Activated naive CD8-positive, alpha-beta T cell treated with anti-CD3 and anti-CD28 coated beads, Interleukin-2, amount 10 ng/mL, durations not matched to agents 7 days and 5 days (primary cell): ENCODE measurements around the gene MAP1LC3B. TPM values are rescaled to one million over a fixed set of nuclear protein-coding genes. Genes with fewer than 3 reads are reported as not detected.

ENCODE experiments used
- ATAC-seq: fragments of 150-1000 bp; cut with Tn5 transposase; one replicate; pipeline ENCODE4 v1.10.0; 2021; ENCODE audit warnings: low read depth, moderate library complexity
- POLR2A ChIA-PET: fragments of 350-600 bp; sonication (Branson Sonifier 250); formaldehyde crosslinking; loops from one replicate; lab custom pipeline; 2021; ENCODE audit warnings: antibody characterized with exemption; lab: Charles Lee
- DNase-seq: peaks from one replicate; pipeline ENCODE4 v3.0.0; 2021
- H3K27ac Mint-ChIP-seq: one replicate; pipeline ENCODE4 v1.8.0; 2022; ENCODE audit warnings: mild to moderate bottlenecking, mixed read lengths
- H3K27me3 Mint-ChIP-seq: one replicate; pipeline ENCODE4 v1.8.0; 2022; ENCODE audit warnings: mild to moderate bottlenecking, moderate library complexity, mixed read lengths
- H3K36me3 Mint-ChIP-seq: one replicate; pipeline ENCODE4 v1.8.0; 2021; ENCODE audit warnings: mild to moderate bottlenecking, mixed read lengths
- H3K4me1 Mint-ChIP-seq: one replicate; pipeline ENCODE4 v1.8.0; 2021; ENCODE audit warnings: mixed read lengths
- H3K4me3 Mint-ChIP-seq: one replicate; pipeline ENCODE4 v1.8.0; 2022; ENCODE audit warnings: mild to moderate bottlenecking, moderate library complexity, mixed read lengths
- H3K9me3 Mint-ChIP-seq: one replicate; pipeline ENCODE4 v1.8.0; 2021; ENCODE audit warnings: mixed read lengths
- total RNA-seq, 2 experiments: library from RNA; stranded (reverse); gene quantifications; one replicate each; pipeline ENCODE4 v1.2.3, GENCODE V29; 2021

Gene MAP1LC3B
- total RNA-seq, 2 experiments from 2014 or later: 55.6 to 57.4 TPM

- Mint-ChIP-seq H3K4me1 (peaks cover 21% of the 10 kb centered on the region), H3K36me3 (no peaks in the 10 kb centered on the region), H3K27me3 (no peaks in the 10 kb centered on the region), H3K27ac (peak overlapping the region; percentile 88), H3K9me3 (no peaks in the 10 kb centered on the region), H3K4me3 (no peak overlapping the region)
- POLR2A ChIA-PET: interaction anchor here (1.0 to 2.7 kb wide), 3 partner anchors 18 to 27 kb away, joined by 3 to 12 read pairs (median 4); partner anchors contain the start of genes FBXO31 and MAP1LC3B
- no peak for DNase-seq
- no peak for ATAC-seq
Observed at GRCh38 chr16:87365021-87365713, 27.0 kb upstream of the MAP1LC3B start.

GRCh38 chr16:87366288-87366687, 25.8 kb upstream of the MAP1LC3B start:
- DNase-seq (no peak), ATAC-seq (no peak)
- Mint-ChIP-seq H3K27me3 (no peaks in the 10 kb centered on the region), H3K9me3 (no peaks in the 10 kb centered on the region), H3K27ac (no peak overlapping the region), H3K4me1 (peaks cover 21% of the 10 kb centered on the region), H3K4me3 (no peak overlapping the region), H3K36me3 (no peaks in the 10 kb centered on the region)
- POLR2A ChIA-PET: interaction anchor here (1.2 kb wide), 1 partner anchor 17 kb away, joined by 3 read pairs; the partner anchor contains the start of gene FBXO31

- Mint-ChIP-seq H3K4me1 (peaks cover 25% of the 10 kb centered on the region), H3K9me3 (no peaks in the 10 kb centered on the region), H3K36me3 (no peaks in the 10 kb centered on the region), H3K27me3 (no peaks in the 10 kb centered on the region), H3K27ac (no peak overlapping the region), H3K4me3 (no peak overlapping the region)
- DNase-seq (no peak), ATAC-seq (no peak)
- POLR2A ChIA-PET: interaction anchor here (1.2 kb wide), 1 partner anchor 17 kb away, joined by 3 read pairs; the partner anchor contains the start of gene FBXO31
Observed at GRCh38 chr16:87366930-87367329, 25.2 kb upstream of the MAP1LC3B start.

- ATAC-seq (no peak), DNase-seq (no peak)
- no peaks in the 10 kb centered on the region for H3K27me3 Mint-ChIP-seq
- H3K27ac Mint-ChIP-seq: no peak overlapping the region
- no peaks in the 10 kb centered on the region for H3K9me3 Mint-ChIP-seq
- H3K36me3 Mint-ChIP-seq: no peaks in the 10 kb centered on the region
- POLR2A ChIA-PET: interaction anchor here (1.2 kb wide), 1 partner anchor 16 kb away, joined by 3 read pairs; the partner anchor contains the start of gene FBXO31
- H3K4me3 Mint-ChIP-seq: no peak overlapping the region
- peaks cover 25% of the 10 kb centered on the region for H3K4me1 Mint-ChIP-seq
Observed at GRCh38 chr16:87367529-87367928, 24.6 kb upstream of the MAP1LC3B start.

- Mint-ChIP-seq H3K4me1 (peaks cover 25% of the 10 kb centered on the region), H3K36me3 (no peaks in the 10 kb centered on the region), H3K27ac (no peak overlapping the region), H3K27me3 (no peaks in the 10 kb centered on the region), H3K4me3 (no peak overlapping the region), H3K9me3 (no peaks in the 10 kb centered on the region)
- POLR2A ChIA-PET: no interaction called here
- no peak for ATAC-seq
- DNase-seq: no peak
Observed at GRCh38 chr16:87368029-87368770, 23.9 kb upstream of the MAP1LC3B start.

GRCh38 chr16:87369117-87369765, 22.9 kb upstream of the MAP1LC3B start:
- peaks cover 24% of the 10 kb centered on the region for H3K4me1 Mint-ChIP-seq
- no peaks in the 10 kb centered on the region for H3K27me3 Mint-ChIP-seq
- POLR2A ChIA-PET: no interaction called here
- no peak overlapping the region for H3K27ac Mint-ChIP-seq
- no peak for ATAC-seq
- H3K36me3 Mint-ChIP-seq: peaks cover 2% of the 10 kb centered on the region
- H3K4me3 Mint-ChIP-seq: no peak overlapping the region
- no peak for DNase-seq
- H3K9me3 Mint-ChIP-seq: no peaks in the 10 kb centered on the region

- POLR2A ChIA-PET: no interaction called here
- no peak overlapping the region for H3K27ac Mint-ChIP-seq
- no peak for ATAC-seq
- no peak overlapping the region for H3K4me3 Mint-ChIP-seq
- peaks cover 2% of the 10 kb centered on the region for H3K36me3 Mint-ChIP-seq
- H3K9me3 Mint-ChIP-seq: no peaks in the 10 kb centered on the region
- H3K27me3 Mint-ChIP-seq: no peaks in the 10 kb centered on the region
- H3K4me1 Mint-ChIP-seq: peaks cover 16% of the 10 kb centered on the region
- DNase-seq: no peak
Observed at GRCh38 chr16:87369796-87370719, 22.1 kb upstream of the MAP1LC3B start.

- Mint-ChIP-seq H3K4me1 (peaks cover 18% of the 10 kb centered on the region), H3K36me3 (peaks cover 5% of the 10 kb centered on the region), H3K27ac (no peak overlapping the region), H3K4me3 (no peak overlapping the region), H3K27me3 (no peaks in the 10 kb centered on the region), H3K9me3 (no peaks in the 10 kb centered on the region)
- POLR2A ChIA-PET: interaction anchor here (1.3 kb wide), 1 partner anchor 12 kb away, joined by 4 read pairs; the partner anchor contains the start of gene FBXO31
- ATAC-seq: no peak
- DNase-seq: no peak
Observed at GRCh38 chr16:87371261-87371866, 20.8 kb upstream of the MAP1LC3B start.

- Mint-ChIP-seq H3K27ac (no peak overlapping the region), H3K9me3 (no peaks in the 10 kb centered on the region), H3K36me3 (peaks cover 9% of the 10 kb centered on the region), H3K27me3 (no peaks in the 10 kb centered on the region), H3K4me3 (no peak overlapping the region), H3K4me1 (peaks cover 24% of the 10 kb centered on the region)
- DNase-seq (no peak), ATAC-seq (no peak)
- POLR2A ChIA-PET: interaction anchor here (1.3 kb wide), 1 partner anchor 11 kb away, joined by 4 read pairs; the partner anchor contains the start of gene FBXO31
Observed at GRCh38 chr16:87372305-87372704, 19.8 kb upstream of the MAP1LC3B start.

- H3K27me3 Mint-ChIP-seq: no peaks in the 10 kb centered on the region
- H3K4me3 Mint-ChIP-seq: no peak overlapping the region
- peaks cover 21% of the 10 kb centered on the region for H3K4me1 Mint-ChIP-seq
- no peak for DNase-seq
- POLR2A ChIA-PET: interaction anchor here (1.5 kb wide), 1 partner anchor 9 kb away, joined by 6 read pairs; the partner anchor contains the start of gene FBXO31
- no peak overlapping the region for H3K27ac Mint-ChIP-seq
- no peaks in the 10 kb centered on the region for H3K9me3 Mint-ChIP-seq
- H3K36me3 Mint-ChIP-seq: peaks cover 11% of the 10 kb centered on the region
- no peak for ATAC-seq
Observed at GRCh38 chr16:87374313-87374712, 17.8 kb upstream of the MAP1LC3B start.

- Mint-ChIP-seq H3K36me3 (peaks cover 11% of the 10 kb centered on the region), H3K9me3 (no peaks in the 10 kb centered on the region), H3K27me3 (no peaks in the 10 kb centered on the region), H3K4me3 (no peak overlapping the region), H3K4me1 (peaks cover 21% of the 10 kb centered on the region), H3K27ac (no peak overlapping the region)
- ATAC-seq (no peak), DNase-seq (no peak)
- POLR2A ChIA-PET: interaction anchor here (0.8 to 1.5 kb wide), 2 partner anchors 8 to 13 kb away, joined by 3 to 6 read pairs; partner anchors contain the start of gene FBXO31
Observed at GRCh38 chr16:87375426-87376135, 16.6 kb upstream of the MAP1LC3B start.
